Medulla oblongata (tissue), 1 donor: ENCODE measurements around the gene CA5B.
A peak's percentile ranks its signal among the peaks of the same experiment; 100 is the strongest.
"Not testable (repeated sequence)": the region's sequence is repeated elsewhere in the genome, so short reads cannot be mapped to it uniquely, and the experiment has no call there.

Experiments
- DNase-seq: peaks from one replicate; pipeline ENCODE4 v3.0.0-alpha.2; 2015; ENCODE audit errors: extremely low spot score

The CA5B gene

GRCh38 chrX:15737959-15738902 lies at the start of gene CA5B:
TSS of gene CA5B (plus strand) at chrX:15738270. CDS start at chrX:15750024, 11,754 bp downstream.
- DNase-seq: peak; percentile 86

DNA sequence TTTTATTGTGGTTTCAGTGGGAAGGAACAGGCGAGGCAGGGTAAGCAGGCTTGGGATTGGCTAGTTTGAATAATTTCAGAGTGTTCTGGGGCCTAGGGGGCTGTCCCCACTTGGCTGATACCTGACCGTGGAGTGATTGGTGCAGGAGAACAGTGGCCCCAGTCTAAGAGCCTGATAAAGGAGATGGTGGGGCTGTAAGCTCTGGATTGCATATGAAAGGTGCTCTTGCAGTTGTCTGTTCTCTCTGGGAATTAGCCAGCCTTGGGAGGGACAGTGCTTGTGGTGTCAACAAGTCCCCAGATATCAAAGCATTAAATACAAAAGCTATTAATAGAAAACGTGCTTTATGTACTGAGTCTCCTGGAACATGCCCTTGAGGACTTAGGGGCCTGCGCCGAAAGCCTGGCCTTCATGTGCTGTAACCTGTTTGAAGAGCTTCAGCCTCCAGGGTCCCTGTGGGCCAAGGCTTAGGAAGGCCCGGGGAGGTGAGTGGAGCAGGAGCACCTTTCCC lies 43.1 kb upstream of the CA5B start:
- DNase-seq: no peak

DNA sequence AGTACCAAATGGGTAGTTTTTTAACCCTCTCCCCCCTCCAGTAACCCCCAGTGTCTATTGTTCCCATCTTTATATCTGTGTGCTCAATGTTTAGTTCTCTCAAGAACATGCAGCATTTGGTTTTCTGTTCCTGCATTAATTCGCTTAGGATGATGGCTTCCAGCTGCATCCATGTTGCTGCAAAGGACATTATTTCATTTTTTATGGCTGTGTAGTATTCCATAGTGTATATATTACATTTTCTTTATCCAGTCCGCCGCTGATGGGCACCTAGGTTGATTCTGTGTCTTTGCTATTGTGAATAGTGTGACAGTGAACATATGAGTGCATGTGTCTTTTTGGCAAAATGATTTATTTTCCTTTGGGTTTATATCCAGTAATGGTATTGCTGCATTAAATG lies 41.6 kb upstream of the CA5B start:
- no peak for DNase-seq

GRCh38 chrX:15702488-15703371 lies 35.3 kb upstream of the CA5B start:
- DNase-seq: no peak

DNA sequence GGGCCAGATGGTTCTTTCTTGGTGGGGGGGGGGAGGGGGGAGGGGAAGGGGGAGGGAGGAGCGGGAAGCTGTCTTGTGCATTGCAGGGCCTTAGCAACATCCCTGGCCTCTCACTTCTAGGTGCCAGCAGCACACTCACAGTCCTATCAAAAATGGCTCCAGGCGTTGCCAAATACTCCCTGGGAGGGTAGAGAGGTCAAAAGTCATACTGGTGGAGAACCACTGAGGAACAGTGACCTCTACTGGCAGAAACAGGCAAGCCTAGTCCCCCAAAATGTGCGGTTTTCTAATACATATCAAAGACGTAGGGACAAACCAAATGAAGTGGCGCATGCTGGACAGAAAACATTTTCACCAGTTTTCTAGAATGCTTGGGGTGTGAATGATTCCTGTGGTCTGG lies 34.3 kb upstream of the CA5B start:
- not testable (repeated sequence) for DNase-seq

GRCh38 chrX:15704273-15704672 lies 33.8 kb upstream of the CA5B start:
- DNase-seq: not testable (repeated sequence)

DNA sequence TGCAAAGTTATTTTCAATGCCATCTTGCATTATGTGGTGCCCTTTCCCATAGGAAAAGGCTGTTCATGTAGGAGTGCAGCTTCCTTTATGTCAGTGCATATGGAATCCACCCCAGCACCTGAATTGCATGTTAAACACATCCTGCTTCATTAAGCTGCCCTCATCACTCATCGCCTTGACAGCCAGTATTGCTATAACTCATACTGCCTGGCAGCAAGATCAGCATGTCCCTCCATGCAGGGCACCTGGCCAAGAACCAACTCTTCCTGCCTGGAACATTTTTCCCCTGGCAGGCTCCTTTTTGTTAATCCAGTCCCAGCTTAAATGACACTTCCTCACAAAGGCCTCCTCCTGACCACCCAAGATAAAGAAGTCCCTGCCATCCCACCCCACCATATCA lies 23.5 kb upstream of the CA5B start:
- no peak for DNase-seq

DNA sequence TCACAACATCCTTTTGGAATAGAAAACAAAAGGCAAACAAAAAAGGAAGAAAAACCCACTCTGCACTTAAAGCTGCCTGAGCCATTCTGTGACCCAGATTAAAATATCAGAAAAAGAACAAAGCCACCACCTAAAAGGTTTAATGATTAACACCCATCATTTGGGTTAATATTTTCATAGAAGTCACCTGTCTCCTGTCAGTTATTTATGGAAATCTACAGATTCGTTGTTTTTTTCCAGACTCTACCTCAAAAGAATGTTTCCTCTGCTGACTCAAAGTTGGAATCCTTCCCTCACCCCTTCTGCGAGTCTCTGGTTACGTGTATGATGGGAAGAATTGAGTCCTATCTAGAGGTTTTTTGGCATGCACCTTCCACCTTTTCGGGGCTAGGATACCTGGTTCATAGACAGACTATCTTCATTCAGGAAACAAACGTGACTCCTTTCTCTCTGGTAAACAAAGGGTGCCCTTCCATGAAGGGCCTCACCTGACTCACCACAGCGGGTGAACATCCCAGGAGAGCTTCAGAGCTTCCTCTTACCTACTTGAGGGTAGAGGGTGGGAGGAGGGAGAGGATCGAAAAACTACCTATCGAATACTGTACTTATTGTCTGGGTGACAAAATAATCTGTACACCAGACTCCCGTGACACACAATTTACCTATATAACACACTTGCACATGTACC lies 19.6 kb upstream of the CA5B start:
- DNase-seq: no peak

- no peak for DNase-seq
Observed at GRCh38 chrX:15719324-15719968, 18.6 kb upstream of the CA5B start.

- DNase-seq: no peak
Observed at GRCh38 chrX:15721911-15722310, 16.2 kb upstream of the CA5B start.

DNA sequence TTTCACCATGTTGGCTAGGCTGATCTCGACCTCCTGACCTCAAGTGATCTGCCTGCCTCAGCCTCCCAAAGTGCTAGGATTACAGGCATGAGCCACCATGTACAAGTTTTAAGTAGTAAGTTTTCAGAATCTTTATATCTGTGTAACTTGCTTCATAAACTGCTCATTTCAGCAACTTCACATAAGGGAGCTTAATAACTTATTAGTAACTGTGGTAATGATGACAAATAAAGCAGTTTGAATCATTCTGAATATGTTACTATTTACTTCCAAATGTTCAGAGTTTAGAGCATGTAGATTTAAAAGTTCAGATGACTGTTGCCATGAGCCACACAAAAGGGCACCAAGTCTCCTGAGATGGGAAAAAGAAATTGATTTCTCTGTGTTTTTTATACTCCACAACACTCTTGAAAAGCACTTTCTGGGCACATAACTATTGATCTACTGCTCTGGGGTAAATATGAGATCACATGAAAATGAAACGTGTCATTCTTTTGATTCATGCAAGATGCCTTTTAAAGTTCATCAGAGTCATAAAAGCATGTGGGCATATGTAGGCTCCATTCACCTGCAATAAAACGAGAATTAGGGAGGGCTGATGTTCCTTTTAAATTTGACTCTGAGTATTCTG lies 14.1 kb upstream of the CA5B start:
- DNase-seq: no peak

DNA sequence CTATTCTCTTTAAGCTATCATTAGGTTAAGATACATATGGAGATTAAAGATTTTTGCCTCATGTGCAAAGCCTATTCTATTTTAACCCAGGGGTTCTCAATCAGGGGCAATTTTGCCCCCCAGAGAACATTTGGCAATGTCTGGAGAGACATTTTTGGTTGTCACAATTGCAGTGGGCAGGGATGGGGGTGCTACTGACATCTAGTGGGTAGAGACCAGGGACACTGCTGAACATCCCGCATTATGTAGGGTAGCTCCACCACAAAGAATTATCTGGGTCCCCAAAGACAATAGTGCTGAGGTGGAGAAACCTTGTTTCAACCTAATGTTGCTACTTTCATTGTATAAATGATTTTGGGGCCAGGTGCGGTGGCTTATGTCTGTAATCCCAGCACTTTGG lies 13.2 kb upstream of the CA5B start:
- DNase-seq: no peak

DNA sequence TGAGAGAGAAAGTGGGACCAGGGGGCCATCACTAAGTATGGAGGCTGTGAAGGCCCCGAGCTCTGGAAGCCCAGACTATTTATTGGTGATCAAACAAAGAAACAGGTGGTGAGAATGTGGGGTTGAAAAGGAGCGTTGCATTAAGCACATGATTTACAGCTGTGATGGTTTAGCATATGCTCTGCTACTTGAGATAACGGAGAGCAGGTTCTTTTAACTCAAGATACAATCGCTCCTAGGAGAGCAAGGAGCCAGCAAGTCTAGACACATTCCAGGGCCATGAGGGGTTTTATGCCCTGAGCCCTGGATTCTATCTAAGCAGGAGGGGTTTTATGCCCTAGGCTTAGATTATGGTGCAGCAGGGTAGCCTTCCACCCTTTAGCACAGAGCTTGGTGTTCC lies 6.7 kb upstream of the CA5B start:
- not testable (repeated sequence) for DNase-seq

DNA sequence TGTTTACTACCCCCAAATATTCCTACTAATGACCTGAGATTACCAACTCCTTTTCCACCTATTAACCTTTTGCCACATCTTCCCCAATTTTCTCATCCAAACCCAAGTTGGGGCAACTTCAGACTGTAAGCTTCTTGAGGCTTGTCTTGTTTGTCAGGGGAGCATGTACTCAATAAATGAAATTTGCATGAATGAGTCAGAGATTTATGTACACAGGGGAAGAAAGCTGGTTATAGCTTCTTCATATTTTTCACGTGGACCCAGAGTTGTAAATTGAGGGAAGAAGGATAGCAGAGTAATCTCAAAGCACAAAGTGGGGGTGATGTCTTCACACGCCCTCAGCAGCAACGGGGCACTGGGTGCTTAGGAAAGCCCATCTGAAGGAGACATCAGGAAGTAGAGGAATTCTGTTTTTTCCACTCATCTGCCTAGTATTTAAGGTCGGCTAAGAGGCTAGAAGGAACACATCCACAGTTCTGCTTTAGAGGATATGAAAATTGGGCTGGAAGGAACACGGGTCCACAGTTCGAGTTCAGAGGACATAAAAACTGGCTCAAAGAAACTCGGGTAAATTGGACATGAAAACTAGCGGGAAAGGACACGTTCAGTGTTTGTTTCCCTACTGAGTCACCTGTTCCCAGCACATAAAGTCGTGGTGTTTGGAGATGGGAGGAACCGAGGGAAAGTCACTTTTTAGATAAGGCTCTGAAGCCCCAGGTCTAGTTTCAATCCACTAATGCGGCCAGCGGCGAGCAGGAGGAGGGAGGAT lies 696 bp upstream of the CA5B start:
- DNase-seq: no peak

DNA sequence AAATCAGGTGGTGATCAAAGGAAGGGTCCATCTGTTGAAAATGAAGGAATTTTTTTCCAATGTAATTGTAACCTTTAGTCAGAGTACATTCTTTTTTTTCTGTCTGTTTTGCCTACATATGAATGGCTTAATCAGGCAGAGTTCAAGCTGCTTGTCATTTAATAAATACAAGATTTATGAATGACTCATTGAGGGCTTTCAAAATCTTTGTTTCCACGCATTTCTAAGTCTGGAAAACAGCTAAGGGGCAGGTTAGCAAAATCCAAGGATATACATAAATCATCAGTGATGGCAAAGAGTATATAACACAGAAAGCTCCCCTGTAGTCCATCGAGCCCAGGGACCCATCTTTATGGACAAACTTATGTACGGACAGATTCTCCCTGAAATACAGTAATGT lies 1.8 kb downstream of the CA5B start:
- DNase-seq: no peak

DNA sequence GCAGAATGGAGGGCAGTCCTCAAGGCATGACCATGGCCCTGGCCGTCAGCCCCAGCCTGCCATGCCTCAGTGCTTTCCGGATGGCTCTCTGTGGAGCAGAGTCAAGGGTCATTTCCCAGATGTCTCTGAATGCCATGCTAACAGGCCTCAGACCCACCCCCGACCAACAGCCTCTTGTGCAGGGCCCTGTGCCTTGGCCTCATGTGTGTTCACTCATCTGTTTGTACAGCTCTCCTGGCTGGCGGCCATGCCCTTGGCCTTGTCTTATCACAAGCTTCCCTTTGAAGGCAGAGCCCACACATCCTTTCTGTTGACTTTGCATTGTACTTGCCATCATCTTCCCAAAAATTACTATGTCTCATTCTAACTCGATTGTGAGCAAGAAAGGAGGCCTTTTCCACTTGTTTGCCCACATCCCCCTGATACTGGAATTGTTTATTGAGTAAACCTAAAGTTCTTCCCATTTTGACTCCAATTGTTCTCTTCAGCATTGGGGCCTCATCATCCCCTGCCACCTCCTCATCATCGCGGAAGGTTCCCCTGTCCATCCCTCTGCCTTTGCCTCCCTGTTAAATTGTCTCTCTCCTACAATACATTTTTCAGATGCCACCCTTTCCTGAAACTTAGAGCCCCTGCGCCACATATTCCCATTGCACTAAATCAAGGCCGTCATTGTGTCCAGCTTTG lies 6.3 kb downstream of the CA5B start:
- DNase-seq: no peak

DNA sequence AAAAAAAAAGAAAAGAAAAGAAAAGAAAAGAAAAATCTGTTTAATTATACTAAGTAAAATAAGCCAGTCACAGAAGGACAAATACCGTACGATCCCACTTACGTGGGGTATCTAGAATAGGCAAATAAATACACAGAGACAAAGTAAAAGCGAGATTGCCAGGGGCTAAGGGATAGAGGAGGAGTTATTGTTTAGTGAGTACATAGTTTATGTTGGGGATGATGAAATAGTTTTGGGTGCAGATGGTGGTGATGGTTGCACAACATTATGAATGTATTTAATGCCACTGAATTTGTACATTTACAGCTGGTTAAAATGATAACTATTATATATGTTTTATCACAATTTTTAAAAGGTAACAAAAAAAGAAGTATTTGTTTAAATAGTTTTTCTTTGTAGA lies 7.1 kb downstream of the CA5B start:
- no peak for DNase-seq

GRCh38 chrX:15746651-15747050 lies 8.6 kb downstream of the CA5B start:
- DNase-seq: not testable (repeated sequence)

DNA sequence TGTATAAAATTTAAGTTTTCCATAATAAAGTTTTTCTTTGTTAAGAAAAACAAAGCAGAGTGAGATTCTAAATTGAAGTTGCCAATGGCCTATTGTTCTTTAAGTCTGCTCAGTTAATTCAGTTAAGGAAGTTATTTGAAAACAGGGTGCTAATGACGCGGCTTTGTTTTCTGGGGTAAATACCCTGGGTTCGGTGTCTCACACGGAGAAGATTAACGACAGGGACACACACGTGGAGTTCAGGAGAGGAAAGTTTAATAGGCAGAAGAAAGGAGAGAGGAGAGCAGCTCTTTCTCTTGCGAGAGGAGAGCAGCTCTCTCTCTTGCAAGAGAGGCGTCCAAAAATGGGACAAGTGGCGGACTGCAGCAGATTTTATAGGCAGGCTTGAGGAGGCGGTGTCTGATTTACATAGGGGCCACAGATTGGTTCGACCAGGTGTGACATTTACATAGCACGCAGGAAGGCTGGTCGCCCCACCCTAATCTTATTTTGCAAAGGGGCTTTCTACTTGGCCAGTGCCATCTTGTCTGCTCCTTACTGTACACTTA lies 9.6 kb downstream of the CA5B start:
- DNase-seq: no peak
